ENCODE measurements around the gene IGSF21. TPM values are rescaled to one million over a fixed set of nuclear protein-coding genes. Genes with fewer than 3 reads are reported as not detected.
A peak's percentile ranks its signal among the peaks of the same experiment; 100 is the strongest.

IGSF21 gene
- total and polyA plus RNA-seq, 2 of the 8 experiments (the other 6 are each of a cell fraction or from before 2014, with no cell fraction given) = 22.5 to 28.5 TPM

GRCh38 chr1:18109756-18110597, 2.4 kb downstream of the IGSF21 start:
- Histone ChIP-seq H2BK15ac (ENCODE audit: low read length) (no peak overlapping the region; the same call in 1 of the 2 replicates), H3K79me2 (ENCODE audit: control insufficient read depth in 1 of 2, insufficient read depth in 2 of 2, low read length in 2 of 2) (peaks cover 0 to 10% of the 10 kb centered on the region in 2 experiments; a peak in 1 of 4 replicates), H3K18ac (ENCODE audit: extremely low read depth, low read length) (peak overlapping the region; percentile 10), H3K23ac (ENCODE audit: insufficient read length) (no peak overlapping the region), H3K4me1 (replicated peaks in 1 of 4; ENCODE audit: control insufficient read depth in 3 of 4, insufficient read depth in 4 of 4, low read length in 3 of 4) (peaks cover 16 to 29% (median 20%) of the 10 kb centered on the region in 4 experiments), H2AK5ac (ENCODE audit: low read depth, low read length) (no peak overlapping the region), H3K4ac (replicated peaks; ENCODE audit: insufficient read length, low read depth, low read length) (no peak overlapping the region), H2BK12ac (ENCODE audit: low read depth, low read length) (no peak overlapping the region; the same call in 1 of the 2 replicates), H4K91ac (replicated peaks; ENCODE audit: insufficient read length, low read length) (no peak overlapping the region), H4K20me1 (replicated peaks in 1 of 2; ENCODE audit: control insufficient read depth in 1 of 2, insufficient read depth in 2 of 2, low read length in 2 of 2) (peaks cover 7 to 16% of the 10 kb centered on the region in 2 experiments), H3K27me3 (replicated peaks in 1 of 4; ENCODE audit: control insufficient read depth in 3 of 4, extremely low read depth in 1 of 4, insufficient read depth in 3 of 4, low read length in 3 of 4) (peaks cover 8 to 50% (median 42%) of the 10 kb centered on the region in 4 experiments; a peak in 6 of 7 replicates), H3K79me1 (ENCODE audit: low read depth, low read length) (peaks cover 13% of the 10 kb centered on the region), H3K14ac (ENCODE audit: insufficient read length) (no peak overlapping the region), H3K27ac (ENCODE audit: low read depth, low read length) (no peak overlapping the region), H3K4me3 (ENCODE audit: extremely low read depth in 1 of 4, insufficient read depth in 2 of 4, low read depth in 3 of 4, low read length in 4 of 4) (peak overlapping the region; percentile 63 to 82 (median 71)), H2BK5ac (ENCODE audit: low read depth, low read length) (peak overlapping the region; percentile 44; the same call in 1 of the 2 replicates), H3K9ac (replicated peaks in 1 of 4; ENCODE audit: extremely low read depth in 1 of 4, low read depth in 3 of 4, low read length in 3 of 4) (no peak overlapping the region), H3K23me2 (ENCODE audit: low read depth, low read length) (peaks cover 32% of the 10 kb centered on the region), H4K5ac (ENCODE audit: insufficient read length, low read depth, low read length) (no peak overlapping the region), H2BK120ac (replicated peaks; ENCODE audit: low read depth, low read length) (no peak overlapping the region), H3K9me3 (ENCODE audit: insufficient read depth in 2 of 2, low read depth in 1 of 2, low read length in 1 of 2) (no peaks in the 10 kb centered on the region), H4K8ac (ENCODE audit: extremely low read depth, insufficient read depth, low read length) (no peak overlapping the region), H3K56ac (replicated peaks; ENCODE audit: insufficient read length, low read depth, low read length) (no peak overlapping the region), H2BK20ac (ENCODE audit: low read length) (no peak overlapping the region), H3K4me2 (ENCODE audit: insufficient read depth in 1 of 2, low read depth in 2 of 2, low read length in 2 of 2) (peak overlapping the region; percentile 84 to 99), H2AFZ (ENCODE audit: low read length) (no peak overlapping the region; the same call in 1 of the 2 replicates), H3K36me3 (ENCODE audit: control insufficient read depth in 2 of 4, insufficient read depth in 4 of 4, low read length in 3 of 4) (no peaks in the 10 kb centered on the region)
- DNase-seq (ENCODE audit: low read depth in 1 of 2, low spot score in 2 of 2) (peak; percentile 50 to 96), FAIRE-seq (no peak)
- WGBS, 2 experiments (ENCODE audit: extremely low coverage in 1 of 2, insufficient coverage in 1 of 2, insufficient read length in 1 of 2, insufficient replicate concordance in 2 of 2, low coverage in 1 of 2, low lambda C conversion rate in 2 of 2, missing lambda C conversion rate in 1 of 2) = 1% methylated on average over 54 of the region's 60 CpGs; no CpG with 5 or more reads in 1 of the 2 experiments
- CTCF ChIA-PET (ENCODE audit: partially characterized antibody) = interaction anchor here (0.7 to 3.2 kb wide), 25 partner anchors 9 to 336 kb away, joined by 3 to 21 read pairs (median 4); no protein-coding TSS in a partner anchor
- POLR2A ChIA-PET (ENCODE audit: partially characterized antibody) = interaction anchor here (0.9 to 1.9 kb wide), 4 partner anchors 10 to 66 kb away, joined by 3 to 7 read pairs (median 4); no protein-coding TSS in a partner anchor
- TF ChIP-seq SIN3A (conservative IDR thresholded peaks at IDR 0.05 in 1 of 2, IDR thresholded peaks at IDR 0.05 in 1 of 2; ENCODE audit: low read depth in 1 of 2, low read length in 2 of 2) = no peak
- TF ChIP-seq SRF (IDR thresholded peaks at IDR 0.05; ENCODE audit: low read depth, low read length) = no peak
- TF ChIP-seq HDAC2 (IDR thresholded peaks at IDR 0.05; ENCODE audit: borderline replicate concordance in 1 of 2, low read depth in 2 of 2, low read length in 2 of 2) = 0 out of 4 replicates have a peak, but pooled peaks of 1 of the 2 experiments have one; percentile 22
- no peak for TF ChIP-seq FOSL1 (IDR thresholded peaks at IDR 0.05; ENCODE audit: insufficient read depth, low read depth, low read length)
- TF ChIP-seq, protein P1, sequence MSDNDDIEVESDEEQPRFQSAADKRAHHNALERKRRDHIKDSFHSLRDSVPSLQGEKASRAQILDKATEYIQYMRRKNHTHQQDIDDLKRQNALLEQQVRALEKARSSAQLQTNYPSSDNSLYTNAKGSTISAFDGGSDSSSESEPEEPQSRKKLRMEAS (IDR thresholded peaks at IDR 0.05) = peak; percentile 93
- TF ChIP-seq EP300 (IDR thresholded peaks at IDR 0.05; ENCODE audit: borderline replicate concordance in 1 of 2, low read depth in 2 of 2, low read length in 2 of 2) = no peak
- no peak for TF ChIP-seq TEAD4 (IDR thresholded peaks at IDR 0.05; ENCODE audit: low read depth, low read length)
- no peak for TF ChIP-seq CHD2 (IDR thresholded peaks at IDR 0.05; ENCODE audit: low read length)
- TF ChIP-seq KDM5A (IDR thresholded peaks at IDR 0.05; ENCODE audit: low read length) = no peak
- peak; percentile 57 for TF ChIP-seq KDM4A (IDR thresholded peaks at IDR 0.05; ENCODE audit: low read depth, low read length, severe bottlenecking)
